ENCODE data around the gene TCF3. TPM values are rescaled to one million over a fixed set of nuclear protein-coding genes. Genes with fewer than 3 reads are reported as not detected.

TCF3 gene
- total and polyA plus RNA-seq, 4 donors = 36.9 to 58.1 (median 45.2) TPM

- peak overlapping the region; percentile 73 to 90 for H3K27ac ChIP-seq (ENCODE audit: low read depth in 1 of 2, low read length in 1 of 2)
- ATAC-seq (ENCODE audit: insufficient read depth, low FRiP score) (peak; percentile 82), DNase-seq (peak; percentile 93 to 94 (median 94))
- H3K9me3 ChIP-seq (ENCODE audit: control insufficient read depth in 4 of 4, insufficient read depth in 3 of 4, low read length in 3 of 4) = no peaks in the 10 kb centered on the region
- TF ChIP-seq, protein P1, sequence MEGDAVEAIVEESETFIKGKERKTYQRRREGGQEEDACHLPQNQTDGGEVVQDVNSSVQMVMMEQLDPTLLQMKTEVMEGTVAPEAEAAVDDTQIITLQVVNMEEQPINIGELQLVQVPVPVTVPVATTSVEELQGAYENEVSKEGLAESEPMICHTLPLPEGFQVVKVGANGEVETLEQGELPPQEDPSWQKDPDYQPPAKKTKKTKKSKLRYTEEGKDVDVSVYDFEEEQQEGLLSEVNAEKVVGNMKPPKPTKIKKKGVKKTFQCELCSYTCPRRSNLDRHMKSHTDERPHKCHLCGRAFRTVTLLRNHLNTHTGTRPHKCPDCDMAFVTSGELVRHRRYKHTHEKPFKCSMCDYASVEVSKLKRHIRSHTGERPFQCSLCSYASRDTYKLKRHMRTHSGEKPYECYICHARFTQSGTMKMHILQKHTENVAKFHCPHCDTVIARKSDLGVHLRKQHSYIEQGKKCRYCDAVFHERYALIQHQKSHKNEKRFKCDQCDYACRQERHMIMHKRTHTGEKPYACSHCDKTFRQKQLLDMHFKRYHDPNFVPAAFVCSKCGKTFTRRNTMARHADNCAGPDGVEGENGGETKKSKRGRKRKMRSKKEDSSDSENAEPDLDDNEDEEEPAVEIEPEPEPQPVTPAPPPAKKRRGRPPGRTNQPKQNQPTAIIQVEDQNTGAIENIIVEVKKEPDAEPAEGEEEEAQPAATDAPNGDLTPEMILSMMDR (IDR thresholded peaks at IDR 0.05; ENCODE audit: control extremely low read depth, extremely low read depth) = no peak
- 20 to 34% methylated on average over 38 to 42 of the region's 42 CpGs for WGBS, 2 donors
- H3K4me1 ChIP-seq (ENCODE audit: control insufficient read depth in 5 of 5, insufficient read depth in 5 of 5, low read length in 5 of 5) = peaks cover 0 to 12% (median 0%) of the 10 kb centered on the region in 5 donors
- H3K9ac ChIP-seq (ENCODE audit: insufficient read depth in 1 of 2, low read length in 2 of 2) = peak overlapping the region; percentile 71 to 91
- peak overlapping the region; percentile 75 for H3K4me3 ChIP-seq
- H3K36me3 ChIP-seq (ENCODE audit: control insufficient read depth in 4 of 4, insufficient read depth in 4 of 4, low read length in 4 of 4) = peaks cover 0 to 9% (median 3%) of the 10 kb centered on the region in 4 donors
- no peaks in the 10 kb centered on the region for H3K27me3 ChIP-seq (ENCODE audit: control insufficient read depth in 3 of 3, insufficient read depth in 3 of 3, low read length in 2 of 3)
These were observed 85.9 kb downstream of the TCF3 start for GRCh38 chr19:1566392-1567115.

GRCh38 chr19:1563251-1563650 lies 89.2 kb downstream of the TCF3 start:
- Histone ChIP-seq H3K9ac (ENCODE audit: insufficient read depth in 1 of 2, low read length in 2 of 2) (no peak overlapping the region), H3K4me3 (no peak overlapping the region), H3K4me1 (ENCODE audit: control insufficient read depth in 5 of 5, insufficient read depth in 5 of 5, low read length in 5 of 5) (peaks cover 0 to 9% (median 0%) of the 10 kb centered on the region in 5 donors), H3K36me3 (ENCODE audit: control insufficient read depth in 4 of 4, insufficient read depth in 4 of 4, low read length in 4 of 4) (peaks cover 0 to 9% (median 3%) of the 10 kb centered on the region in 4 donors), H3K9me3 (ENCODE audit: control insufficient read depth in 4 of 4, insufficient read depth in 3 of 4, low read length in 3 of 4) (no peaks in the 10 kb centered on the region), H3K27me3 (ENCODE audit: control insufficient read depth in 3 of 3, insufficient read depth in 3 of 3, low read length in 2 of 3) (no peaks in the 10 kb centered on the region), H3K27ac (ENCODE audit: low read depth in 1 of 2, low read length in 1 of 2) (no peak overlapping the region)
- no peak for ATAC-seq (ENCODE audit: insufficient read depth, low FRiP score)
- TF ChIP-seq, protein P1 (IDR thresholded peaks at IDR 0.05; ENCODE audit: control extremely low read depth, extremely low read depth) = no peak
- WGBS, 2 donors = 86 to 92% methylated on average over 6 of the region's 6 CpGs
- no peak for DNase-seq

- 92% methylated on average over 17 of the region's 17 CpGs for WGBS, 2 donors
- no peak for DNase-seq
- ATAC-seq (ENCODE audit: insufficient read depth, low FRiP score) = no peak
These were observed 91.1 kb downstream of the TCF3 start for GRCh38 chr19:1561236-1561842.

More at GRCh38 chr19:1561236-1561842, 91.1 kb downstream of the TCF3 start:
- Histone ChIP-seq H3K4me1 (ENCODE audit: control insufficient read depth in 5 of 5, insufficient read depth in 5 of 5, low read length in 5 of 5) (peaks cover 0 to 9% (median 0%) of the 10 kb centered on the region in 5 donors), H3K27ac (ENCODE audit: low read depth in 1 of 2, low read length in 1 of 2) (no peak overlapping the region), H3K9me3 (ENCODE audit: control insufficient read depth in 4 of 4, insufficient read depth in 3 of 4, low read length in 3 of 4) (no peaks in the 10 kb centered on the region), H3K9ac (ENCODE audit: insufficient read depth in 1 of 2, low read length in 2 of 2) (no peak overlapping the region), H3K27me3 (ENCODE audit: control insufficient read depth in 3 of 3, insufficient read depth in 3 of 3, low read length in 2 of 3) (no peaks in the 10 kb centered on the region), H3K4me3 (no peak overlapping the region), H3K36me3 (ENCODE audit: control insufficient read depth in 4 of 4, insufficient read depth in 4 of 4, low read length in 4 of 4) (peaks cover 0 to 9% (median 5%) of the 10 kb centered on the region in 4 donors)
- TF ChIP-seq, protein P1 (IDR thresholded peaks at IDR 0.05; ENCODE audit: control extremely low read depth, extremely low read depth) = no peak
